OCI-LY7 (cell line): Measurements from ENCODE around the gene ING4.

ENCODE experiments used
- CTCF ChIP-seq: fragments of 200-600 bp; sonication (generic); conservative IDR thresholded peaks from 2 replicates; pipeline ENCODE4 v1.5.1; 2014; ENCODE audit warnings: mild to moderate bottlenecking, antibody characterized with exemption, low read length, moderate library complexity, mixed read lengths
- EZH2phosphoT487 ChIP-seq: fragments of 200-600 bp; sonication (generic); IDR thresholded peaks from 2 replicates; pipeline ENCODE4 v1.6.1; 2018; ENCODE audit warnings: low read depth, borderline replicate concordance, mild to moderate bottlenecking, mixed run types, antibody characterized with exemption, low read length, moderate library complexity, mixed read lengths

- TF ChIP-seq CTCF (no peak), EZH2phosphoT487 (no peak)
Observed at GRCh38 chr12:6694701-6695100, 31.8 kb upstream of the ING4 start.
